ENCODE results near the gene C9orf72. TPM values are rescaled to one million over a fixed set of nuclear protein-coding genes. Genes with fewer than 3 reads are reported as not detected.

The C9orf72 gene
- total RNA-seq, 1 donor from 2014 or later, result 20.3 TPM

GRCh38 chr9:27524236-27524635 lies 49.0 kb downstream of the C9orf72 start, which contains the start of gene IFNK:
Gene IFNK (plus strand): TSS chr9:27524290. CDS start chr9:27524337, 47 bp downstream.
- no peak for TF ChIP-seq CTCF (IDR thresholded peaks at IDR 0.05; ENCODE audit: insufficient read depth, low read length, severe bottlenecking)
- Histone ChIP-seq H3K27me3 (ENCODE audit: control insufficient read depth, insufficient read depth, low read length) (no peaks in the 10 kb centered on the region), H3K4me3 (ENCODE audit: low read depth, low read length) (no peak within 1 kb of the TSS), H3K36me3 (ENCODE audit: control insufficient read depth, insufficient read depth, low read length) (no peaks in the 10 kb centered on the region)
- DNase-seq (ENCODE audit: low read depth), result peak; percentile 79
- FAIRE-seq, result no peak

GRCh38 chr9:27523141-27523540 lies 50.1 kb downstream of the C9orf72 start:
- FAIRE-seq, result no peak
- H3K4me3 ChIP-seq (ENCODE audit: low read depth, low read length), result no peak overlapping the region
- no peak for DNase-seq (ENCODE audit: low read depth)
- no peak for TF ChIP-seq CTCF (IDR thresholded peaks at IDR 0.05; ENCODE audit: insufficient read depth, low read length, severe bottlenecking)
- H3K36me3 ChIP-seq (ENCODE audit: control insufficient read depth, insufficient read depth, low read length), result no peaks in the 10 kb centered on the region
- H3K27me3 ChIP-seq (ENCODE audit: control insufficient read depth, insufficient read depth, low read length), result no peaks in the 10 kb centered on the region

GRCh38 chr9:27520986-27521385 lies 52.3 kb downstream of the C9orf72 start:
- Histone ChIP-seq H3K27me3 (ENCODE audit: control insufficient read depth, insufficient read depth, low read length) (no peaks in the 10 kb centered on the region), H3K4me3 (ENCODE audit: low read depth, low read length) (no peak overlapping the region), H3K36me3 (ENCODE audit: control insufficient read depth, insufficient read depth, low read length) (no peaks in the 10 kb centered on the region)
- DNase-seq (ENCODE audit: low read depth) (no peak), FAIRE-seq (no peak)
- TF ChIP-seq CTCF (IDR thresholded peaks at IDR 0.05; ENCODE audit: insufficient read depth, low read length, severe bottlenecking), result no peak

GRCh38 chr9:27519466-27520465 lies 53.5 kb downstream of the C9orf72 start:
- TF ChIP-seq CTCF (IDR thresholded peaks at IDR 0.05; ENCODE audit: insufficient read depth, low read length, severe bottlenecking), result no peak
- DNase-seq (ENCODE audit: low read depth) (peak; percentile 96), FAIRE-seq (peak; percentile 93)
- H3K27me3 ChIP-seq (ENCODE audit: control insufficient read depth, insufficient read depth, low read length), result no peaks in the 10 kb centered on the region
- H3K36me3 ChIP-seq (ENCODE audit: control insufficient read depth, insufficient read depth, low read length), result no peaks in the 10 kb centered on the region
- H3K4me3 ChIP-seq (ENCODE audit: low read depth, low read length), result no peak overlapping the region

GRCh38 chr9:27518809-27519208 lies 54.5 kb downstream of the C9orf72 start:
- FAIRE-seq (no peak), DNase-seq (ENCODE audit: low read depth) (peak; percentile 43)
- Histone ChIP-seq H3K36me3 (ENCODE audit: control insufficient read depth, insufficient read depth, low read length) (no peaks in the 10 kb centered on the region), H3K4me3 (ENCODE audit: low read depth, low read length) (no peak overlapping the region), H3K27me3 (ENCODE audit: control insufficient read depth, insufficient read depth, low read length) (no peaks in the 10 kb centered on the region)
- TF ChIP-seq CTCF (IDR thresholded peaks at IDR 0.05; ENCODE audit: insufficient read depth, low read length, severe bottlenecking), result no peak

Measured in bronchial epithelial cell (primary cell).